K562 (cell line): ENCODE results near the gene PI4KA. TPM values are rescaled to one million over a fixed set of nuclear protein-coding genes. Genes with fewer than 3 reads are reported as not detected.
A peak's percentile ranks its signal among the peaks of the same experiment; 100 is the strongest.

Source experiments
- ATAC-seq: fragments of 200-7000 bp; cut with Tn5 transposase; 3 replicates; pipeline ENCODE4 v1.9.1; 2020; ENCODE audit warnings: moderate library complexity
- BruUV-seq: library from RNA; stranded (reverse); fragments of 400-500 nt; replicated peaks from 2 replicates; lab custom pipeline; 2021; lab: Mats Ljungman, UMichigan
- CTCF ChIA-PET: fragments of 300-600 bp; formaldehyde crosslinking; extraction: SDS; loops from one replicate; lab custom pipeline; 2021; ENCODE audit warnings: low intra/inter-chr PET ratio; lab: Yijun Ruan, JAX
- POLR2A ChIA-PET: fragments of 300-600, 350-650 bp; sonication (Branson Sonifier 250); formaldehyde crosslinking; extraction: SDS; loops from one replicate; lab custom pipeline; 2021; ENCODE audit warnings: antibody characterized with exemption, inconsistent platforms; lab: Yijun Ruan, JAX
- DNase-seq, 4 experiments: peaks; one replicate each; pipeline versions ENCODE4 v3.0.0 to v3.0.0-alpha.2; 2011 to 2018; ENCODE audit warnings: low spot score in 3 of 4, mixed read lengths in 3 of 4; ENCODE audit errors: extremely low read depth in 1 of 4
- FAIRE-seq: peaks from 2 replicates; lab custom pipeline; 2011; peaks lifted over from hg19 to GRCh38; lab: Jason Lieb, UNC
- H2AFZ ChIP-seq: 2 replicates; pipeline ENCODE4 v1.6.0; 2011; ENCODE audit warnings: low read depth, low read length, control low read depth, inconsistent platforms
- H3K27ac ChIP-seq: fragments of 200-600 bp; 3 replicates; pipeline ENCODE4 v1.8.0; 2011; ENCODE audit warnings: low read depth, mild to moderate bottlenecking, control low read depth, inconsistent platforms, low read length, moderate library complexity, mixed read lengths; ENCODE audit errors: extremely low read depth
- H3K27me3 ChIP-seq, 2 experiments: fragments of 300-600 bp in 1 of 2; 2 replicates in 1 of 2; 3 replicates in 1 of 2; pipeline versions ENCODE4 v1.6.0 to v1.8.0; 2011; ENCODE audit warnings: inconsistent platforms in 2 of 2, low read length in 2 of 2, mild to moderate bottlenecking in 1 of 2, mixed read lengths in 1 of 2, moderate library complexity in 1 of 2; ENCODE audit not compliant: control insufficient read depth in 2 of 2, insufficient read depth in 2 of 2
- H3K36me3 ChIP-seq: fragments of 300-600 bp; 3 replicates; pipeline ENCODE4 v1.8.0; 2011; ENCODE audit warnings: mild to moderate bottlenecking, low read length, inconsistent platforms; ENCODE audit not compliant: control insufficient read depth, insufficient read depth
- H3K4me1 ChIP-seq, 2 experiments: fragments of 200-600 bp in 1 of 2; replicated peaks in 1 of 2; 2 replicates in 1 of 2; 3 replicates in 1 of 2; pipeline versions ENCODE4 v1.5.1 to v1.8.0; 2011; ENCODE audit warnings: inconsistent platforms in 2 of 2, low read length in 2 of 2, mild to moderate bottlenecking in 1 of 2, mixed read lengths in 1 of 2, moderate library complexity in 1 of 2; ENCODE audit not compliant: control insufficient read depth in 2 of 2, insufficient read depth in 2 of 2
- H3K4me2 ChIP-seq: 2 replicates; pipeline ENCODE4 v1.6.1; 2011; ENCODE audit warnings: low read length, control low read depth, inconsistent platforms, mixed read lengths; ENCODE audit not compliant: insufficient read depth
- H3K4me3 ChIP-seq: fragments of 200-600 bp; sonication (generic), shearing (Covaris generic); 2 replicates; pipeline ENCODE4 v1.5.1; 2016; ENCODE audit warnings: control low read depth, inconsistent platforms
- H3K79me2 ChIP-seq: fragments of 200-600 bp; 3 replicates; pipeline ENCODE4 v1.8.0; 2011; ENCODE audit warnings: low read length, inconsistent platforms; ENCODE audit not compliant: control insufficient read depth, insufficient read depth
- H3K9ac ChIP-seq, 2 experiments: 2 replicates each; pipeline versions ENCODE4 v1.6.0 to v1.6.1; 2011; ENCODE audit warnings: low read depth in 2 of 2, low read length in 2 of 2, control low read depth in 1 of 2, inconsistent platforms in 1 of 2, mild to moderate bottlenecking in 1 of 2, mixed read lengths in 1 of 2; ENCODE audit not compliant: insufficient read depth in 1 of 2
- H3K9me1 ChIP-seq: one replicate; pipeline ENCODE4 v1.6.0; 2011; ENCODE audit warnings: inconsistent platforms, mild to moderate bottlenecking, low read length, moderate library complexity; ENCODE audit not compliant: control insufficient read depth, insufficient read depth
- H3K9me3 ChIP-seq: replicated peaks from 2 replicates; pipeline ENCODE4 v1.5.1; 2011; ENCODE audit warnings: low read depth, low read length, inconsistent platforms; ENCODE audit not compliant: control insufficient read depth, insufficient read depth
- H4K20me1 ChIP-seq: replicated peaks from 2 replicates; pipeline ENCODE4 v1.6.1; 2011; ENCODE audit warnings: low read length, inconsistent platforms, mixed read lengths; ENCODE audit not compliant: control insufficient read depth, insufficient read depth
- ASH1L ChIP-seq: fragments of 450-650 bp; IDR thresholded peaks from 2 replicates; pipeline ENCODE4 v1.6.1; 2018; ENCODE audit warnings: borderline replicate concordance, mild to moderate bottlenecking, low read depth; ENCODE audit not compliant: partially characterized antibody
- CREBBP ChIP-seq: IDR thresholded peaks from one replicate; pipeline ENCODE4 v1.6.1; 2012; ENCODE audit warnings: low read depth, mild to moderate bottlenecking, control low read depth, inconsistent platforms, low read length
- DACH1 ChIP-seq: fragments of 450-650 bp; IDR thresholded peaks from 2 replicates; pipeline ENCODE4 v1.6.1; 2018; ENCODE audit not compliant: partially characterized antibody
- EP400 ChIP-seq: fragments of 450-650 bp; IDR thresholded peaks from 2 replicates; pipeline ENCODE4 v1.6.1; 2017; ENCODE audit warnings: antibody characterized with exemption, mild to moderate bottlenecking, moderate library complexity
- FOXJ3 ChIP-seq: sonication (generic); formaldehyde crosslinking; IDR thresholded peaks from 2 replicates; pipeline ENCODE4 v1.4.0; 2020; ENCODE audit warnings: mild to moderate bottlenecking, missing genetic modification reagents
- GATA2 ChIP-seq: sonication (generic); formaldehyde crosslinking; IDR thresholded peaks from 2 replicates; pipeline ENCODE4 v1.4.0; 2020; ENCODE audit warnings: mild to moderate bottlenecking, missing genetic modification reagents
- GMEB1 ChIP-seq: fragments of 250-450 bp; sonication (Bioruptor Pico); IDR thresholded peaks from 2 replicates; pipeline ENCODE4 v1.4.0; 2020; ENCODE audit warnings: mild to moderate bottlenecking
- KLF16 ChIP-seq: IDR thresholded peaks from 2 replicates; pipeline ENCODE4 v1.6.1; 2016; ENCODE audit warnings: antibody characterized with exemption
- SREBF1 ChIP-seq: fragments of 150-350 bp; IDR thresholded peaks from 2 replicates; pipeline ENCODE4 v1.6.1; 2014; ENCODE audit warnings: antibody characterized with exemption, low read depth, low read length, borderline replicate concordance
- YBX1 ChIP-seq: fragments of 450-650 bp; IDR thresholded peaks from 2 replicates; pipeline ENCODE4 v1.7.1; 2016; ENCODE audit warnings: mild to moderate bottlenecking
- ZNF175 ChIP-seq: fragments of 200-800 bp; sonication (Bioruptor generic); IDR thresholded peaks from 2 replicates; pipeline ENCODE4 v1.6.1; 2016; ENCODE audit warnings: low read depth, mild to moderate bottlenecking, missing genetic modification characterization, missing compliant biosample characterization
- ZNF407 ChIP-seq: fragments of 450-650 bp; IDR thresholded peaks from 2 replicates; pipeline ENCODE4 v1.6.1; 2016; ENCODE audit warnings: low read depth
- ZNF764 ChIP-seq: fragments of 250-450 bp; sonication (Bioruptor Pico); IDR thresholded peaks from 2 replicates; pipeline ENCODE4 v1.4.0; 2020; ENCODE audit warnings: low read depth, mild to moderate bottlenecking, moderate library complexity
- ZSCAN32 ChIP-seq: fragments of 450-650 bp; formaldehyde crosslinking; IDR thresholded peaks from 2 replicates; pipeline ENCODE4 v1.4.0; 2020; ENCODE audit warnings: mild to moderate bottlenecking, moderate library complexity
- WGBS: fragments of 100-300 bp; shearing (Covaris generic); methylation state at CpG from one replicate; pipeline ENCODE4 v1.1.6; 2016; ENCODE audit warnings: low coverage, mixed read lengths; ENCODE audit not compliant: insufficient coverage; ENCODE audit errors: missing lambda C conversion rate; 5-methylcytosine and 5-hydroxymethylcytosine counted together
- in situ Hi-C: fragments of 300-500 bp; cut with MboI; formaldehyde crosslinking; loops from 4 replicates; pipeline ENCODE4 v1.15.0; 2018; ENCODE audit warnings: inconsistent platforms, mixed read lengths
- intact Hi-C: fragments of 100-400 bp; cut with micrococcal nuclease; formaldehyde crosslinking; loops from 2 replicates; pipeline ENCODE4 v1.14.2; 2022
- polyA plus RNA-seq, 8 experiments: library from polyadenylated mRNA; depleted of rRNA in 4 of 8; stranded (reverse) in 5 of 8; unstranded in 3 of 8; fragments of >200 nt; fragmentation: Nextera tagmentation in 2 of 8; fragmentation: Illumina TruSeq in 1 of 8; extraction: Ambion mirVana in 2 of 8; extraction: Trizol in 1 of 8; gene quantifications; 2 replicates each; pipeline versions ENCODE4 v1.2.1 to v1.2.3, GENCODE V29; 2011 to 2014; ENCODE audit warnings: inconsistent platforms in 1 of 8, missing spikeins in 1 of 8
- total RNA-seq, 7 experiments: library from RNA; depleted of rRNA in 6 of 7; stranded (reverse); fragments of >200 nt in 6 of 7; fragmentation: Illumina TruSeq in 2 of 7; extraction: Trizol in 2 of 7; gene quantifications; 2 replicates each; pipeline versions ENCODE4 v1.2.1 to v1.2.3, GENCODE V29; 2011 to 2021; ENCODE audit warnings: low replicate concordance in 1 of 7

Gene PI4KA
- total and polyA plus RNA-seq, 9 of the 15 experiments (the other 6 are each of a cell fraction or from before 2014, with no cell fraction given), result 7.3 to 187 (median 84.7) TPM

- H3K27ac ChIP-seq, result no peak overlapping the region
- in situ Hi-C loops (no loop called here), intact Hi-C loops (loop anchor here (5.0 kb wide), 1 partner anchor 93 kb away; no protein-coding TSS in a partner anchor)
- POLR2A ChIA-PET, result interaction anchor here (0.7 to 11.8 kb wide), 15 partner anchors 8 to 152 kb away, joined by 3 to 172 read pairs (median 15); partner anchors contain the start of genes LZTR1, PI4KA and SNAP29
- no peaks in the 10 kb centered on the region for H3K27me3 ChIP-seq
- no peak for FAIRE-seq
- CTCF ChIA-PET, result no interaction called here
- H4K20me1 ChIP-seq, result 0 out of 2 replicates have a peak, but pooled peaks cover 5% of the 10 kb centered on the region
- peaks cover 38% of the 10 kb centered on the region for H3K79me2 ChIP-seq
- peaks cover 14% of the 10 kb centered on the region for H3K9me1 ChIP-seq
- H2AFZ ChIP-seq, result no peak overlapping the region
- peaks cover 57% of the 10 kb centered on the region for H3K36me3 ChIP-seq
- H3K4me1 ChIP-seq, result peaks cover 48 to 52% of the 10 kb centered on the region in 2 experiments
- H3K4me3 ChIP-seq, result no peak overlapping the region
- DNase-seq, result peak in 1 of 4 experiments; percentile 30
- ATAC-seq, result no peak
- BruUV-seq, result no TSS peak
- H3K9ac ChIP-seq, result no peak overlapping the region; a peak in 1 of 4 replicates
- no peak overlapping the region for H3K4me2 ChIP-seq
- 91% methylated on average over 2 of the region's 2 CpGs for WGBS
- H3K9me3 ChIP-seq, result no peaks in the 10 kb centered on the region
- TF ChIP-seq GATA2 (CRISPR knock-in tag), result no peak
- no peak for TF ChIP-seq ZNF764
- no peak for TF ChIP-seq ZNF175 (CRISPR knock-in tag)
- TF ChIP-seq ZNF407, result no peak
- TF ChIP-seq DACH1, result no peak
- TF ChIP-seq YBX1, result no peak
- no peak for TF ChIP-seq EP400
- TF ChIP-seq SREBF1, result no peak
- TF ChIP-seq ZSCAN32, result 0 out of 2 replicates have a peak, but pooled peaks have one; percentile 22
- no peak for TF ChIP-seq CREBBP
- TF ChIP-seq FOXJ3 (CRISPR knock-in tag), result no peak
- TF ChIP-seq GMEB1 (CRISPR knock-in tag), result peak; percentile 16; the same call in 1 of the 2 replicates
- TF ChIP-seq KLF16, result no peak
- no peak for TF ChIP-seq ASH1L
Observed at GRCh38 chr22:20869234-20869633, 10.6 kb upstream of the PI4KA start.
